ENCODE data around the gene STK26. TPM values are rescaled to one million over a fixed set of nuclear protein-coding genes. Genes with fewer than 3 reads are reported as not detected.

Gene STK26
- total and polyA plus RNA-seq, 2 of the 13 experiments (the other 11 are each of a cell fraction or from before 2014, with no cell fraction given): 16.9 to 47.9 TPM

DNA sequence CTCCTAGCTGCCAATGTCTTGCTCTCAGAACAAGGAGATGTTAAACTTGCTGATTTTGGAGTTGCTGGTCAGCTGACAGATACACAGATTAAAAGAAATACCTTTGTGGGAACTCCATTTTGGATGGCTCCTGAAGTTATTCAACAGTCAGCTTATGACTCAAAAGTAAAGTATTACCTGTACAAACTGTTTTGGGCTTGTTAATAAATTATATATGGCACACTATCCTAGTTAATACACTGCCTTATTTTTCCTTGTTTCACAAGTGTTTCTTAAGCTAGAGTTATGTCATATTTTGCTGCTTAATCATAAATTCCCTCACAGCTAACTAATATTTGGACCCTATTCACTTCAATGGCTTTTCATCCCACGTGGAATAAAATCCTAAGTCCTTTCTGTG lies 45.3 kb downstream of the STK26 start:
- Histone ChIP-seq H3K36me3 (replicated peaks in 1 of 2; ENCODE audit: control insufficient read depth in 1 of 2, insufficient read depth in 2 of 2, low read length in 2 of 2) (0 out of 5 replicates have a peak, but pooled peaks cover 1 to 3% of the 10 kb centered on the region in 2 experiments), H3K9ac (ENCODE audit: insufficient read depth, low read depth, low read length) (no peak overlapping the region), H3K4me1 (ENCODE audit: insufficient read depth, low read length) (no peaks in the 10 kb centered on the region), H3K4me2 (ENCODE audit: low read depth, low read length) (no peak overlapping the region), H3K27me3 (ENCODE audit: control insufficient read depth in 1 of 2, insufficient read depth in 2 of 2, low read length in 2 of 2) (no peaks in the 10 kb centered on the region), H2AFZ (ENCODE audit: low read length) (no peak overlapping the region), H3K9me3 (ENCODE audit: low read length) (no peaks in the 10 kb centered on the region), H3K27ac (ENCODE audit: extremely low read length, insufficient read depth, low read length) (no peak overlapping the region), H4K20me1 (ENCODE audit: insufficient read depth, low read length) (no peaks in the 10 kb centered on the region), H3K79me2 (ENCODE audit: insufficient read depth, low read length) (no peaks in the 10 kb centered on the region), H3K4me3 (replicated peaks in 1 of 3; ENCODE audit: insufficient read depth in 1 of 3, low read depth in 2 of 3, low read length in 3 of 3) (no peak overlapping the region)
- 92% methylated on average over 1 of the region's 1 CpG for WGBS (ENCODE audit: low lambda C conversion rate)
- no TSS peak for BruUV-seq (replicated peaks)
- intact Hi-C loops (cut with micrococcal nuclease; ENCODE audit: unreplicated experiment): no loop called here
- ATAC-seq (no peak), DNase-seq (ENCODE audit: low spot score) (no peak), FAIRE-seq (no peak)
- ChIA-PET POLR2A (no interaction called here), CTCF (ENCODE audit: low intra/inter-chr PET ratio, low total read pairs) (no interaction called here)
- in situ Hi-C loops (cut with HindIII; ENCODE audit: extremely low pct_ligation_motif_present, low pct_unique_long_range_greater_than_20kb): no loop called here
- TF ChIP-seq, protein P1, sequence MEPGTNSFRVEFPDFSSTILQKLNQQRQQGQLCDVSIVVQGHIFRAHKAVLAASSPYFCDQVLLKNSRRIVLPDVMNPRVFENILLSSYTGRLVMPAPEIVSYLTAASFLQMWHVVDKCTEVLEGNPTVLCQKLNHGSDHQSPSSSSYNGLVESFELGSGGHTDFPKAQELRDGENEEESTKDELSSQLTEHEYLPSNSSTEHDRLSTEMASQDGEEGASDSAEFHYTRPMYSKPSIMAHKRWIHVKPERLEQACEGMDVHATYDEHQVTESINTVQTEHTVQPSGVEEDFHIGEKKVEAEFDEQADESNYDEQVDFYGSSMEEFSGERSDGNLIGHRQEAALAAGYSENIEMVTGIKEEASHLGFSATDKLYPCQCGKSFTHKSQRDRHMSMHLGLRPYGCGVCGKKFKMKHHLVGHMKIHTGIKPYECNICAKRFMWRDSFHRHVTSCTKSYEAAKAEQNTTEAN (CRISPR knock-in tag; conservative IDR thresholded peaks at IDR 0.05): no peak
- TF ChIP-seq NFRKB (IDR thresholded peaks at IDR 0.05) (no peak), ZNF138 (CRISPR knock-in tag; IDR thresholded peaks at IDR 0.05; ENCODE audit: low read depth) (no peak), ZNF530 (CRISPR knock-in tag; IDR thresholded peaks at IDR 0.05; ENCODE audit: low read depth) (no peak), FOXK2 (IDR thresholded peaks at IDR 0.05) (no peak), SRY (CRISPR knock-in tag; IDR thresholded peaks at IDR 0.05) (no peak), RARG (CRISPR knock-in tag; IDR thresholded peaks at IDR 0.05; ENCODE audit: low read depth) (no peak), BHLHE40 (IDR thresholded peaks at IDR 0.05; ENCODE audit: low read length) (no peak), PLRG1 (conservative IDR thresholded peaks at IDR 0.05) (no peak), KDM1A (CRISPR knock-in tag; IDR thresholded peaks at IDR 0.05) (no peak), U2AF2 (IDR thresholded peaks at IDR 0.05; ENCODE audit: low read depth, low read length) (no peak), ZNF550 (CRISPR knock-in tag; IDR thresholded peaks at IDR 0.05; ENCODE audit: borderline replicate concordance) (no peak)
- TF ChIP-seq, protein P2, sequence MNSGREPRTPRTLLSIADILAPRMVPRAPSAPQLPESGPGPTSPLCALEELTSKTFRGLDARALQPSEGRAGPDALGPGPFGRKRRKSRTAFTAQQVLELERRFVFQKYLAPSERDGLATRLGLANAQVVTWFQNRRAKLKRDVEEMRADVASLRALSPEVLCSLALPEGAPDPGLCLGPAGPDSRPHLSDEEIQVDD (CRISPR knock-in tag; IDR thresholded peaks at IDR 0.05; ENCODE audit: borderline replicate concordance): no peak
- TF ChIP-seq, protein P3, sequence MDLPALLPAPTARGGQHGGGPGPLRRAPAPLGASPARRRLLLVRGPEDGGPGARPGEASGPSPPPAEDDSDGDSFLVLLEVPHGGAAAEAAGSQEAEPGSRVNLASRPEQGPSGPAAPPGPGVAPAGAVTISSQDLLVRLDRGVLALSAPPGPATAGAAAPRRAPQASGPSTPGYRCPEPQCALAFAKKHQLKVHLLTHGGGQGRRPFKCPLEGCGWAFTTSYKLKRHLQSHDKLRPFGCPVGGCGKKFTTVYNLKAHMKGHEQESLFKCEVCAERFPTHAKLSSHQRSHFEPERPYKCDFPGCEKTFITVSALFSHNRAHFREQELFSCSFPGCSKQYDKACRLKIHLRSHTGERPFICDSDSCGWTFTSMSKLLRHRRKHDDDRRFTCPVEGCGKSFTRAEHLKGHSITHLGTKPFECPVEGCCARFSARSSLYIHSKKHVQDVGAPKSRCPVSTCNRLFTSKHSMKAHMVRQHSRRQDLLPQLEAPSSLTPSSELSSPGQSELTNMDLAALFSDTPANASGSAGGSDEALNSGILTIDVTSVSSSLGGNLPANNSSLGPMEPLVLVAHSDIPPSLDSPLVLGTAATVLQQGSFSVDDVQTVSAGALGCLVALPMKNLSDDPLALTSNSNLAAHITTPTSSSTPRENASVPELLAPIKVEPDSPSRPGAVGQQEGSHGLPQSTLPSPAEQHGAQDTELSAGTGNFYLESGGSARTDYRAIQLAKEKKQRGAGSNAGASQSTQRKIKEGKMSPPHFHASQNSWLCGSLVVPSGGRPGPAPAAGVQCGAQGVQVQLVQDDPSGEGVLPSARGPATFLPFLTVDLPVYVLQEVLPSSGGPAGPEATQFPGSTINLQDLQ (CRISPR knock-in tag; IDR thresholded peaks at IDR 0.05): no peak
- TF ChIP-seq, protein P4, sequence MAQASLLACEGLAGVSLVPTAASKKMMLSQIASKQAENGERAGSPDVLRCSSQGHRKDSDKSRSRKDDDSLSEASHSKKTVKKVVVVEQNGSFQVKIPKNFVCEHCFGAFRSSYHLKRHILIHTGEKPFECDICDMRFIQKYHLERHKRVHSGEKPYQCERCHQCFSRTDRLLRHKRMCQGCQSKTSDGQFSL (CRISPR knock-in tag; IDR thresholded peaks at IDR 0.05): no peak
